GM21529 (cell line): ENCODE measurements around the gene VGLL4.
"Not testable (repeated sequence)": the region's sequence is repeated elsewhere in the genome, so short reads cannot be mapped to it uniquely, and the experiment has no call there.

ENCODE experiments used
- ATAC-seq: cut with Tn5 transposase; IDR thresholded peaks from one replicate; pipeline ENCODE4 v1.9.1; 2021; ENCODE audit not compliant: unreplicated experiment

Gene VGLL4

GRCh38 chr3:11536132-11536935 is 107.4 kb downstream of the VGLL4 start:
- no peak for ATAC-seq

GRCh38 chr3:11535243-11535960 is 108.3 kb downstream of the VGLL4 start:
- ATAC-seq: no peak

GRCh38 chr3:11534793-11535101 is 109.0 kb downstream of the VGLL4 start:
- ATAC-seq: no peak

GRCh38 chr3:11534011-11534792 is 109.5 kb downstream of the VGLL4 start:
- no peak for ATAC-seq

- no peak for ATAC-seq
These were observed 110.8 kb downstream of the VGLL4 start for GRCh38 chr3:11532931-11533391.

GRCh38 chr3:11530153-11530721 is 113.5 kb downstream of the VGLL4 start:
- ATAC-seq: no peak

GRCh38 chr3:11529281-11529680 is 114.4 kb downstream of the VGLL4 start:
- ATAC-seq: no peak

GRCh38 chr3:11526121-11526520 is 117.6 kb downstream of the VGLL4 start:
- ATAC-seq: not testable (repeated sequence)

GRCh38 chr3:11523572-11524101 is 120.1 kb downstream of the VGLL4 start:
- ATAC-seq: no peak

- ATAC-seq: no peak
These were observed 120.7 kb downstream of the VGLL4 start for GRCh38 chr3:11522953-11523571.

GRCh38 chr3:11522398-11522715 is 121.4 kb downstream of the VGLL4 start:
- no peak for ATAC-seq

GRCh38 chr3:11521167-11521566 is 122.5 kb downstream of the VGLL4 start:
- no peak for ATAC-seq

- no peak for ATAC-seq
These were observed 126.1 kb downstream of the VGLL4 start for GRCh38 chr3:11517601-11518000.

GRCh38 chr3:11514191-11514821 is 129.4 kb downstream of the VGLL4 start:
- no peak for ATAC-seq

- ATAC-seq: no peak
These were observed 129.9 kb downstream of the VGLL4 start for GRCh38 chr3:11513817-11514135.

GRCh38 chr3:11513125-11513816 is 130.4 kb downstream of the VGLL4 start:
- not testable (repeated sequence) for ATAC-seq

GRCh38 chr3:11511606-11512005 is 132.1 kb downstream of the VGLL4 start:
- ATAC-seq: not testable (repeated sequence)

GRCh38 chr3:11510356-11510755 is 133.4 kb downstream of the VGLL4 start:
- ATAC-seq: no peak

- no peak for ATAC-seq
These were observed 133.7 kb downstream of the VGLL4 start for GRCh38 chr3:11510001-11510340.
